NCI-H128 (cell line): ENCODE measurements around the gene EHF.
"Not testable (repeated sequence)": the region's sequence is repeated elsewhere in the genome, so short reads cannot be mapped to it uniquely, and the experiment has no call there.

Source experiments
- DNase-seq: peaks from one replicate; lab custom pipeline; 2025; ENCODE audit not compliant: unreplicated experiment; lab: John Stamatoyannopoulos, UW

The EHF gene

GRCh38 chr11:34665077-34665835, 44.4 kb downstream of the EHF start:
- no peak for DNase-seq

GRCh38 chr11:34667810-34668582, 47.1 kb downstream of the EHF start:
- no peak for DNase-seq

- no peak for DNase-seq
Measured at GRCh38 chr11:34668583-34669053, 47.7 kb downstream of the EHF start.

- no peak for DNase-seq
Measured at GRCh38 chr11:34669458-34669857, 48.6 kb downstream of the EHF start.

GRCh38 chr11:34671117-34671516, 50.2 kb downstream of the EHF start:
- no peak for DNase-seq

GRCh38 chr11:34671946-34672345, 51.1 kb downstream of the EHF start:
- DNase-seq: no peak

GRCh38 chr11:34674038-34674437, 53.1 kb downstream of the EHF start:
- no peak for DNase-seq

GRCh38 chr11:34676227-34676626, 55.3 kb downstream of the EHF start:
- DNase-seq: no peak

GRCh38 chr11:34679681-34680080, 58.8 kb downstream of the EHF start:
- DNase-seq: no peak

GRCh38 chr11:34680206-34680605, 59.3 kb downstream of the EHF start:
- no peak for DNase-seq

- no peak for DNase-seq
Measured at GRCh38 chr11:34680918-34681586, 60.2 kb downstream of the EHF start.

GRCh38 chr11:34682825-34683224, 61.9 kb downstream of the EHF start:
- DNase-seq: no peak

GRCh38 chr11:34683396-34683795, 62.5 kb downstream of the EHF start:
- no peak for DNase-seq

GRCh38 chr11:34685864-34686263, 65.0 kb downstream of the EHF start:
- DNase-seq: no peak

- DNase-seq: not testable (repeated sequence)
Measured at GRCh38 chr11:34692299-34692698, 71.4 kb downstream of the EHF start.

- DNase-seq: no peak
Measured at GRCh38 chr11:34696862-34697261, 76.0 kb downstream of the EHF start.

GRCh38 chr11:34706709-34707461, 86.0 kb downstream of the EHF start:
- DNase-seq: no peak

GRCh38 chr11:34707462-34707840, 86.6 kb downstream of the EHF start:
- DNase-seq: no peak
